UCSD-AML1 (cell line): ENCODE results near the gene ZSWIM6.

Source experiments
- DNase-seq: peaks from one replicate; lab custom pipeline; 2025; ENCODE audit not compliant: unreplicated experiment; lab: John Stamatoyannopoulos, UW

The ZSWIM6 gene

GRCh38 chr5:61438298-61438970 is 106.4 kb downstream of the ZSWIM6 start:
- DNase-seq = no peak

GRCh38 chr5:61440086-61440485 is 108.0 kb downstream of the ZSWIM6 start:
- DNase-seq = no peak

- no peak for DNase-seq
These were observed 108.5 kb downstream of the ZSWIM6 start for GRCh38 chr5:61440596-61440995.

GRCh38 chr5:61441742-61442141 is 109.7 kb downstream of the ZSWIM6 start:
- no peak for DNase-seq

GRCh38 chr5:61447780-61448495 is 115.9 kb downstream of the ZSWIM6 start:
- no peak for DNase-seq

GRCh38 chr5:61449804-61450492 is 117.9 kb downstream of the ZSWIM6 start:
- DNase-seq = no peak

GRCh38 chr5:61450493-61451279 is 118.6 kb downstream of the ZSWIM6 start:
- DNase-seq = no peak

- no peak for DNase-seq
These were observed 123.3 kb downstream of the ZSWIM6 start for GRCh38 chr5:61455179-61456006.

GRCh38 chr5:61460471-61460870 is 128.4 kb downstream of the ZSWIM6 start:
- DNase-seq = no peak

GRCh38 chr5:61461417-61461816 is 129.4 kb downstream of the ZSWIM6 start:
- no peak for DNase-seq

GRCh38 chr5:61461926-61462325 is 129.9 kb downstream of the ZSWIM6 start:
- DNase-seq = no peak

- no peak for DNase-seq
These were observed 131.5 kb downstream of the ZSWIM6 start for GRCh38 chr5:61463596-61463995.

GRCh38 chr5:61464512-61464911 is 132.5 kb downstream of the ZSWIM6 start:
- no peak for DNase-seq

- no peak for DNase-seq
These were observed 133.0 kb downstream of the ZSWIM6 start for GRCh38 chr5:61465066-61465465.

GRCh38 chr5:61465496-61465895 is 133.4 kb downstream of the ZSWIM6 start:
- DNase-seq = no peak

GRCh38 chr5:61466017-61466416 is 134.0 kb downstream of the ZSWIM6 start:
- no peak for DNase-seq

GRCh38 chr5:61467766-61468482 is 135.9 kb downstream of the ZSWIM6 start:
- no peak for DNase-seq

GRCh38 chr5:61468483-61468865 is 136.4 kb downstream of the ZSWIM6 start:
- no peak for DNase-seq

- no peak for DNase-seq
These were observed 139.3 kb downstream of the ZSWIM6 start for GRCh38 chr5:61471352-61471751.
